ENCODE data around the gene SLC2A4RG. TPM values are rescaled to one million over a fixed set of nuclear protein-coding genes. Genes with fewer than 3 reads are reported as not detected.

SLC2A4RG gene
- total RNA-seq, 1 donor from 2014 or later: 65.6 TPM

DNA sequence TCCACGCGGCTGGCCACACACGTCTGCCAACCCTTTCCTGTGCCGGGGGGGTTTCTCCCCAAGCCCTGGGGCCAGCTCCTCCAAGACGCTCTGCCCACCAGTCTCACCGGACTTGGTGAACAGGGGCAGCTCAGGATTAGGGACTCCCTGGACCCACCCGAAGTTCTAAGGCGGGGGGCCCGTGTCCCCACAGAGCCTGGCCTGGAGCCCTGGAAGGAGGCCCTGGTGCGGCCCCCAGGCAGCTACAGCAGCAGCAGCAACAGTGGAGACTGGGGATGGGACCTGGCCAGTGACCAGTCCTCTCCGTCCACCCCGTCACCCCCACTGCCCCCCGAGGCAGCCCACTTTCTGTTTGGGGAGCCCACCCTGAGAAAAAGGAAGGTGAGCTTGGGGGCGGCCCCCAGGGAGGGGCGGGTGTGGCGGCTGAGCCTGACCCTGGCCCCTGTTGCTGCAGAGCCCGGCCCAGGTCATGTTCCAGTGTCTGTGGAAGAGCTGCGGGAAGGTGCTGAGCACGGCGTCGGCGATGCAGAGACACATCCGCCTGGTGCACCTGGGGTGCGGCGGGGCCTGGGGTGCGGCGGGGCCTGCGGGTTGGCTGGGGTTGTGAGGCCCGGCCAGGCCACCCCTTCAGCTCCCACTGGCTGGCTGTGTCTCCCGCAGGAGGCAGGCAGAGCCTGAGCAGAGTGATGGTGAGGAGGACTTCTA, 2.3 kb downstream of the SLC2A4RG start:
- no peaks in the 10 kb centered on the region for H3K27me3 Mint-ChIP-seq (ENCODE audit: low read depth, unreplicated experiment)
- peak overlapping the region; percentile 83 for H3K9ac ChIP-seq (ENCODE audit: low read length)

DNA sequence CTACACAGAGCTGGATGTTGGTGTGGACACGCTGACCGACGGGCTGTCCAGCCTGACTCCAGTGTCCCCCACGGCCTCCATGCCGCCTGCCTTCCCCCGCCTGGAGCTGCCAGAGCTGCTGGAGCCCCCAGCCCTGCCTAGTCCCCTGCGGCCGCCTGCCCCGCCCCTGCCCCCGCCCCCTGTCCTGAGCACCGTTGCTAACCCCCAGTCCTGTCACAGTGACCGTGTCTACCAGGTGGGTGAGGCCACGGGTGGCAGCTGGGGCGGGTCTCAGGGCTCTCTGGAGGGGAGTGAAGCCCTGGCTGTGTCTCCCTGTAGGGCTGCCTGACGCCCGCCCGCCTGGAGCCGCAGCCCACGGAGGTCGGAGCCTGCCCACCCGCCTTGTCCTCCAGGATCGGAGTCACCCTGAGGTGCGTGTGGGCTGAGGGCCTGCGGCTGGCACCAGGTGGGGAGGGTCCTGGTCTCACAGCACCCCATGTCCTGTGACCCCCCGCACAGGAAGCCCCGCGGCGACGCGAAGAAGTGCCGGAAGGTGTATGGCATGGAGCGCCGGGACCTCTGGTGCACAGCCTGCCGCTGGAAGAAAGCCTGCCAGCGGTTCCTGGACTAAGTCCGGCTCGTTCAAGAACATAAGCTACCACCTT, 2.9 kb downstream of the SLC2A4RG start:
- Histone ChIP-seq H3K4me3 (ENCODE audit: insufficient read depth, low read depth, low read length) (no peak overlapping the region), H3K27me3 (ENCODE audit: insufficient read depth, low read length) (no peaks in the 10 kb centered on the region), H3K9me3 (ENCODE audit: insufficient read depth, low read depth, low read length) (no peaks in the 10 kb centered on the region), H3K9ac (ENCODE audit: low read length) (no peak overlapping the region), H3K36me3 (ENCODE audit: insufficient read depth, low read length) (no peaks in the 10 kb centered on the region), H3K27ac (ENCODE audit: low read depth, low read length) (no peak overlapping the region), H3K4me2 (ENCODE audit: low read length) (no peak overlapping the region), H4K20me1 (ENCODE audit: insufficient read depth, low read length) (peaks cover 21% of the 10 kb centered on the region), H3K79me2 (ENCODE audit: insufficient read depth, low read length) (peaks cover 8% of the 10 kb centered on the region), H2AFZ (ENCODE audit: low read depth, low read length) (no peak overlapping the region), H3K4me1 (ENCODE audit: insufficient read depth, low read length) (peaks cover 15% of the 10 kb centered on the region)
- Mint-ChIP-seq H3K9me3 (ENCODE audit: unreplicated experiment) (no peaks in the 10 kb centered on the region), H3K4me3 (ENCODE audit: unreplicated experiment) (no peak overlapping the region), H3K27me3 (ENCODE audit: low read depth, unreplicated experiment) (no peaks in the 10 kb centered on the region), H3K36me3 (ENCODE audit: low read depth, unreplicated experiment) (peaks cover 4% of the 10 kb centered on the region), H3K27ac (ENCODE audit: unreplicated experiment) (no peak overlapping the region), H3K4me1 (ENCODE audit: low read depth, unreplicated experiment) (no peaks in the 10 kb centered on the region)
- no peak for DNase-seq (ENCODE audit: low read depth)
- FAIRE-seq: no peak
- TF ChIP-seq EZH2 (IDR thresholded peaks at IDR 0.05; ENCODE audit: insufficient read depth, low read length): no peak
- TF ChIP-seq, protein P1, sequence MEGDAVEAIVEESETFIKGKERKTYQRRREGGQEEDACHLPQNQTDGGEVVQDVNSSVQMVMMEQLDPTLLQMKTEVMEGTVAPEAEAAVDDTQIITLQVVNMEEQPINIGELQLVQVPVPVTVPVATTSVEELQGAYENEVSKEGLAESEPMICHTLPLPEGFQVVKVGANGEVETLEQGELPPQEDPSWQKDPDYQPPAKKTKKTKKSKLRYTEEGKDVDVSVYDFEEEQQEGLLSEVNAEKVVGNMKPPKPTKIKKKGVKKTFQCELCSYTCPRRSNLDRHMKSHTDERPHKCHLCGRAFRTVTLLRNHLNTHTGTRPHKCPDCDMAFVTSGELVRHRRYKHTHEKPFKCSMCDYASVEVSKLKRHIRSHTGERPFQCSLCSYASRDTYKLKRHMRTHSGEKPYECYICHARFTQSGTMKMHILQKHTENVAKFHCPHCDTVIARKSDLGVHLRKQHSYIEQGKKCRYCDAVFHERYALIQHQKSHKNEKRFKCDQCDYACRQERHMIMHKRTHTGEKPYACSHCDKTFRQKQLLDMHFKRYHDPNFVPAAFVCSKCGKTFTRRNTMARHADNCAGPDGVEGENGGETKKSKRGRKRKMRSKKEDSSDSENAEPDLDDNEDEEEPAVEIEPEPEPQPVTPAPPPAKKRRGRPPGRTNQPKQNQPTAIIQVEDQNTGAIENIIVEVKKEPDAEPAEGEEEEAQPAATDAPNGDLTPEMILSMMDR (IDR thresholded peaks at IDR 0.05; ENCODE audit: insufficient read depth, low read depth, low read length): no peak

More for the DNA sequence above, 2.3 kb downstream of the SLC2A4RG start:
- Mint-ChIP-seq H3K4me1 (ENCODE audit: low read depth, unreplicated experiment) (no peaks in the 10 kb centered on the region), H3K36me3 (ENCODE audit: low read depth, unreplicated experiment) (peaks cover 4% of the 10 kb centered on the region), H3K4me3 (ENCODE audit: unreplicated experiment) (peak overlapping the region; percentile 73), H3K9me3 (ENCODE audit: unreplicated experiment) (no peaks in the 10 kb centered on the region), H3K27ac (ENCODE audit: unreplicated experiment) (no peak overlapping the region)
- peak overlapping the region; percentile 98 for H3K4me2 ChIP-seq (ENCODE audit: low read length)
- DNase-seq (ENCODE audit: low read depth) (no peak), FAIRE-seq (no peak)
- H3K36me3 ChIP-seq (ENCODE audit: insufficient read depth, low read length): no peaks in the 10 kb centered on the region
- H4K20me1 ChIP-seq (ENCODE audit: insufficient read depth, low read length): peaks cover 27% of the 10 kb centered on the region
- H3K4me1 ChIP-seq (ENCODE audit: insufficient read depth, low read length): peaks cover 15% of the 10 kb centered on the region
- peaks cover 8% of the 10 kb centered on the region for H3K79me2 ChIP-seq (ENCODE audit: insufficient read depth, low read length)
- TF ChIP-seq, protein P1 (IDR thresholded peaks at IDR 0.05; ENCODE audit: insufficient read depth, low read depth, low read length): no peak
- TF ChIP-seq EZH2 (IDR thresholded peaks at IDR 0.05; ENCODE audit: insufficient read depth, low read length): no peak
- no peak overlapping the region for H3K27ac ChIP-seq (ENCODE audit: low read depth, low read length)
- no peak overlapping the region for H3K4me3 ChIP-seq (ENCODE audit: insufficient read depth, low read depth, low read length)
- H3K27me3 ChIP-seq (ENCODE audit: insufficient read depth, low read length): no peaks in the 10 kb centered on the region
- H2AFZ ChIP-seq (ENCODE audit: low read depth, low read length): no peak overlapping the region
- H3K9me3 ChIP-seq (ENCODE audit: insufficient read depth, low read depth, low read length): no peaks in the 10 kb centered on the region
